Activated CD4-positive, alpha-beta T cell treated with anti-CD3 and anti-CD28 coated beads for 24 hours (primary cell): ENCODE results near the gene NPC1L1.
A peak's percentile ranks its signal among the peaks of the same experiment; 100 is the strongest.
"Not testable (repeated sequence)": the region's sequence is repeated elsewhere in the genome, so short reads cannot be mapped to it uniquely, and the experiment has no call there.

Experiments used
- DNase-seq, 2 donors: peaks; one replicate each; pipeline ENCODE4 v3.0.0-alpha.2; 2020; ENCODE audit warnings: low read depth in 2 of 2

The NPC1L1 gene

GRCh38 chr7:44535348-44536064 is 5.6 kb downstream of the NPC1L1 start:
- no peak for DNase-seq

GRCh38 chr7:44534501-44534900 is 6.6 kb downstream of the NPC1L1 start:
- DNase-seq, result peak; percentile 26 to 37

GRCh38 chr7:44534087-44534486 is 7.0 kb downstream of the NPC1L1 start:
- DNase-seq, result no peak

GRCh38 chr7:44533301-44534055 is 7.7 kb downstream of the NPC1L1 start:
- no peak for DNase-seq

- no peak for DNase-seq
These were observed 9.4 kb downstream of the NPC1L1 start for GRCh38 chr7:44531421-44532380.

- DNase-seq, result no peak
These were observed 10.1 kb downstream of the NPC1L1 start for GRCh38 chr7:44530990-44531389.

- no peak for DNase-seq
These were observed 16.2 kb downstream of the NPC1L1 start for GRCh38 chr7:44524811-44525388.

GRCh38 chr7:44522315-44522714 is 18.8 kb downstream of the NPC1L1 start:
- no peak for DNase-seq

GRCh38 chr7:44521347-44522095 is 19.6 kb downstream of the NPC1L1 start:
- DNase-seq, result no peak

- DNase-seq, result no peak
These were observed 20.6 kb downstream of the NPC1L1 start for GRCh38 chr7:44520574-44520973.

- no peak for DNase-seq
These were observed 21.6 kb downstream of the NPC1L1 start for GRCh38 chr7:44519546-44519945.

- no peak for DNase-seq
These were observed 22.4 kb downstream of the NPC1L1 start for GRCh38 chr7:44518761-44519160.

- DNase-seq, result no peak
These were observed 24.0 kb downstream of the NPC1L1 start for GRCh38 chr7:44517175-44517574.

GRCh38 chr7:44515590-44516268 is 25.4 kb downstream of the NPC1L1 start:
- no peak for DNase-seq

GRCh38 chr7:44512736-44513135 is 28.4 kb downstream of the NPC1L1 start:
- DNase-seq, result no peak

GRCh38 chr7:44511863-44512468 is 29.2 kb downstream of the NPC1L1 start:
- no peak for DNase-seq

- no peak for DNase-seq
These were observed 29.9 kb downstream of the NPC1L1 start for GRCh38 chr7:44511236-44511635.

- no peak for DNase-seq
These were observed 32.7 kb downstream of the NPC1L1 start for GRCh38 chr7:44508328-44509030.

GRCh38 chr7:44506592-44507288 is 34.4 kb downstream of the NPC1L1 start:
- DNase-seq, result not testable (repeated sequence)
